HG03521 (cell line): ENCODE results near the gene HJURP.
"Not testable (repeated sequence)": the region's sequence is repeated elsewhere in the genome, so short reads cannot be mapped to it uniquely, and the experiment has no call there.

ENCODE experiments used
- ATAC-seq: cut with Tn5 transposase; IDR thresholded peaks from one replicate; pipeline ENCODE4 v1.9.1; 2021; ENCODE audit warnings: mild to moderate bottlenecking, moderate library complexity; ENCODE audit not compliant: unreplicated experiment

HJURP gene, protein sequence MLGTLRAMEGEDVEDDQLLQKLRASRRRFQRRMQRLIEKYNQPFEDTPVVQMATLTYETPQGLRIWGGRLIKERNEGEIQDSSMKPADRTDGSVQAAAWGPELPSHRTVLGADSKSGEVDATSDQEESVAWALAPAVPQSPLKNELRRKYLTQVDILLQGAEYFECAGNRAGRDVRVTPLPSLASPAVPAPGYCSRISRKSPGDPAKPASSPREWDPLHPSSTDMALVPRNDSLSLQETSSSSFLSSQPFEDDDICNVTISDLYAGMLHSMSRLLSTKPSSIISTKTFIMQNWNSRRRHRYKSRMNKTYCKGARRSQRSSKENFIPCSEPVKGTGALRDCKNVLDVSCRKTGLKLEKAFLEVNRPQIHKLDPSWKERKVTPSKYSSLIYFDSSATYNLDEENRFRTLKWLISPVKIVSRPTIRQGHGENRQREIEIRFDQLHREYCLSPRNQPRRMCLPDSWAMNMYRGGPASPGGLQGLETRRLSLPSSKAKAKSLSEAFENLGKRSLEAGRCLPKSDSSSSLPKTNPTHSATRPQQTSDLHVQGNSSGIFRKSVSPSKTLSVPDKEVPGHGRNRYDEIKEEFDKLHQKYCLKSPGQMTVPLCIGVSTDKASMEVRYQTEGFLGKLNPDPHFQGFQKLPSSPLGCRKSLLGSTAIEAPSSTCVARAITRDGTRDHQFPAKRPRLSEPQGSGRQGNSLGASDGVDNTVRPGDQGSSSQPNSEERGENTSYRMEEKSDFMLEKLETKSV

GRCh38 chr2:233854241-233854981 lies at the start of gene HJURP:
Gene HJURP, minus strand, starts transcription at chr2:233854535. Its CDS starts 35 bp downstream, at chr2:233854500.
- ATAC-seq, result peak; percentile 97

DNA sequence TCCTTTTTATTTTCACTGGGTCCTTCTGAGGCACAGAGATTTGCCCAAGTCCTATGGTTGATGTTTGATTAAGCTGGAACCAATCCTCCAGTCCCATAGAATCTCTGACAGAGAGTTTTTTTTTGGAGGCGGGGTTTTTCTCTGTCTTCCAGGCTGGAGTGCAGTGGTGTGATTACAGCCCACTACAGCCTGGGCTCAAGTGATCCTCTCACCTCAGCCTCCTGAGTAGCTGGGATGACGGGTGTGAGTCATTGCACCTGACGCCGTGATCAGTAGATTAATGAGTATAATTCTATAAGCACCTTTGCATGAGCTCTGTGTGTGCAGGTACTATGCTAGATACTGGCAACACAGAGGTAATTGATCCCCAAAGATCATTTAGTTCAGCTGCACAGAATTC lies 47.5 kb upstream of the HJURP start:
- ATAC-seq, result no peak

- ATAC-seq, result no peak
Measured at GRCh38 chr2:233901367-233901766, 47.0 kb upstream of the HJURP start.

GRCh38 chr2:233896253-233896652 lies 41.9 kb upstream of the HJURP start:
- not testable (repeated sequence) for ATAC-seq

DNA sequence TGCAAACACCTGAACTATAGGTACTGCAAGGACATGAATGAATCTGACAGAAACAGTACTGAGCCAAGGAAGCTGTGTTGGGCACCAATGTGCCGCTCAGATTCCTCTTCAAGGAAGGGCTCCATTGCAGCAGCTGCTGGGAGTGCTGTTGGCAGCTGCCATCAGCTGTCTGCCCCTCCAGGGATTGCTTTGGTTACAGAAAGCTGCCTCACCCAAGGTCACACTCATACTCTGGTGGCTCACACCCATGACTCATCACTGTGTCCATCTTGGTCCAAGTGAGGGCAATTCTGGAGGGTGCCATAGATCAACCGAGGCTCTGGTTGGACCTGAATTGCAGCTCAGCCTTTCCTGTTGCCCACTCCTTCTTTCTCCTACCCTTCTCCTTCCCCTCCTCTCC lies 38.5 kb upstream of the HJURP start:
- ATAC-seq, result no peak

- ATAC-seq, result no peak
Measured at GRCh38 chr2:233882353-233882752, 28.0 kb upstream of the HJURP start.

DNA sequence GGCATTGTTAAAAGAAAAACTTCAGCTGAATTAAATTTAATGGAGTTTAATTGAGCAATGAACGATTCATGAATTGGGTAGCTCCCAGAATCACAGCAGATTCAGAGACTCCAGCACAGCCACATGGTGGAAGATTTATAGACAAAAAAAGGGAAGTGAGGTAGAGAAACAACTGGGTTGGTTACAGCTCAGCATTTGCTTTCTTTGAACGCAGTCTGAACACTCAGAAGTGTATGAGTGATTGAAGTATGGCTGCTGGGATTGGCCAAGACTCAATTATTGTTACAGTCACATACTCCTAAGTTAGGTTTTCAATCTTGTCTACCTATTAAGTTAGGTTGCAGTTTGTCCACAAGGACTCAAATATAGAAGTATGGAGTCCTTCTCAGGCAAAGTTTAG lies 17.8 kb upstream of the HJURP start:
- not testable (repeated sequence) for ATAC-seq

DNA sequence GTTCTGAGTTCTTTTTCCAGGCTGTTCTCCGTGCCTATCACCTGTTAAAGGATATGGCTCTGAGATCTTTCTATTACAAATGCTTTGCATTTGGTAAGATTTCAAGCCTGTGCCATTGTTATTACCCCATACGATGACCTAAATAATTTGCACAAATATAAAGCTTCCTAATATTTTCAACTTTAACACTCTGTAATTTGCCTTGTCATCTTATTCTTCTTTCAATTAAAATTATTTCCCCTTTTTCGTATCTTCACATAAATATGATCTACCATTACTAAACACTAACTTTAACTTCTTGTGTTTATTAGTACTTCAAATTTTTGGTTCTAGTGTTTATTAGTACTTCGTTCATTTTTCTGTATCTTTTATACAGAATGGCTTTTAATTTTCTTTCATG lies 17.1 kb upstream of the HJURP start:
- no peak for ATAC-seq

GRCh38 chr2:233867993-233868532 lies 13.7 kb upstream of the HJURP start, which contains the start of gene MSL3B:
Gene MSL3B, minus strand, starts transcription at chr2:233868386.
- ATAC-seq, result no peak

DNA sequence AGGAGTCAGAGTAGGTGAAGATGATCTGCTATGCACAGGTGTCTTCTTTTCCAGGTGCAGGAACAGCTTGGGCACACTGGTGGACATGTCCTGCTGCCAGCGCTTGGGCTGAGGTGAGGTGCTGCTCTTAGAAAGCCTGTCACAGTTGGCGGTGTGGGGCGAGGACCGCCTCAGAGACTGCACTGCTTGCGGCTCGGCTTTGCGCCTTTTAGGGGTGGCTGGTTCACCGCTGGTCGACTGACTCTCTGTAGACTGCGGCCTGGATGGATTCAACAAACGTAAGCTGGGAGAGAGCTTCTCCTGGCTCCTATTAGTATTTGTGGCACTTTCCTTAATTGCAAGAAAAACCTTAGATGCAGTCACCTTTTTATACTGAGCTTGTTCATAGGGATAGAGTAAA lies 12.1 kb upstream of the HJURP start:
- ATAC-seq, result no peak

GRCh38 chr2:233865838-233866237 lies 11.5 kb upstream of the HJURP start:
- no peak for ATAC-seq

- no peak for ATAC-seq
Measured at GRCh38 chr2:233862261-233862768, 8.0 kb upstream of the HJURP start.

DNA sequence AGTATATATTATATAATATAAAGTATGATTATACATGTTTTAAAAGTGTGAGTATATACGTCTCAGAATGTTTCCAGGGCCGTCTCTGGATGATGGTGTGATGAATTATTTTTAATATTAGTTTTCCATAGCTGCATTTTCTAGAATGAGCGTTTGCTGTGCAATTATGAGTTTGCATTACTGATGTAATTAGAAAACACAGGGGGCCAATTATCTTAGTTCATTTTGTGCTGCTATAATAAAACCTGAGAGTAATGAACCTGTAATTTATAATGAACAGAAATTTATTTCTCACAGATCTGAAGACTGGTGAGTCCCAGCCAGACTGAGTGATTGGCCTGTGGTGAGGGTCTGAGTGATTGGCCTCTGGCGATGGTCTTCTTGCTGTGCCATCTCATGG lies 4.0 kb upstream of the HJURP start:
- no peak for ATAC-seq

DNA sequence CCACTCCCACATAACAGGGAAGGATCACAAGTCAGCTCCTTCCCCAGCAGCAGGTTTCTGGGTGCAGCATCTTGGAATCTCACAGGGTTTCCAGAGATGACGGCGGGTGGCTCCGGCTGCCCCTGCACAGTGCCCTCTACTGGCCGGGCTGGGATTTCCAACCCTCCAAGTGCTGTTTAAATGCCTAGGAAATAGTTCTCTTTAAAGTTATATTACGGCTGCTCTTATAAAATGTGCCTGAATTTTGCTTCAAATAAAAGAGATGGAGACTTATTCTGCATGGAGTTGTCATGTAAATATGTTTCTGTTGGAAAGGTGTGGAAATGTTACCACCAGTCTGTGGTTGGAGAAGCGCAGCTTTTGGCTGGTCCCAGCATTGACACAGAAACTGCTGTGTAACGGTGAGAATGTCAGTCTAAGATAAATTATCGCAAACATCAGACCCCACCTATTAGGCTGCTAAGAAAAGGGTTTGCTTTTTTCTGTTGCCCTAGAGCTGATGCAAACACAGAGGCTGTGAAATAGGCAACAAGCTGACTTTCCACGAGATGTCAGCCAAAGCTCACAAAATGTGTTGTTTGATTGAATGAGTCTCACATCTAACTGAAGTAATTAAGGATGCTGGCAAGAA lies 3.3 kb upstream of the HJURP start:
- no peak for ATAC-seq

DNA sequence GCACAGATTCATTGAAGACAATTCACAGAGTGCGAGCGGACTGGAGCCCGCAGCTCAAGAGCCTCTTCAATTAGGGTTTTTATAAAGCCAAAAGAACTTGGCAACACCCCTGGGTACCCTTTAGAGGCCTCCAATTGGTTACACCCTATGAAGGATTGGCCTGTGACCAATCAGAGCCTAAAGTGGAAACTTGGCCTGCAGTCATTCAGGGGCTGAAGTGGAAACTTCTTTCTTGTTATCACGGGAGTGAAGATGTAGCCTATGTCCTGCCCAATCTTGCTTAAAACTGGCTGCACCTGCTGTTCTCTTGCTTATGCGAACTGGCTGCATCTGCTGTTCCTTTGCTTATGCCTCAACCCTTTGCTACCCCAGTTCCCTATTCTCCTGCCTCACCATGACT lies 1.8 kb upstream of the HJURP start:
- ATAC-seq, result no peak

- ATAC-seq, result no peak
Measured at GRCh38 chr2:233855345-233855744, 1.0 kb upstream of the HJURP start.

DNA sequence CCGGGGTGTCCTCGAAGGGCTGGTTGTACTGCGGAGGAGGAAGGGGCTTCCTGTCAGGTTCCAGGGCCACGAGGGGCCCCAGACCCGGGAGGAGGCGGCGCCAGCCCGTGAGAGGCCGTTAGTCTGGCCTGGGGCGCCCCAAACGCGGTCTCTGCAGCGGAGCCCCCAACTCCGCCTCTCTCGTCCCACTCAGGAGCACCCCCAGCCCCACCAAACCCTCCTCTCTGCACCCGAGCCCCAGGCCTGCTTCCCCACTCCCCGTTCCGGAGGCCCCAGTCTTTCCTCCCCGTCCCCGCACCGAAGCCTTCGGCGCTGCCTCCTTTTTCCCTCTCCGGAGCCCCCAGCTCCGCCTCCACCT lies 473 bp downstream of the HJURP start:
- peak; percentile 2 for ATAC-seq

GRCh38 chr2:233853353-233853752 lies 982 bp downstream of the HJURP start:
- no peak for ATAC-seq

GRCh38 chr2:233852056-233852455 lies 2.3 kb downstream of the HJURP start:
- ATAC-seq, result no peak

DNA sequence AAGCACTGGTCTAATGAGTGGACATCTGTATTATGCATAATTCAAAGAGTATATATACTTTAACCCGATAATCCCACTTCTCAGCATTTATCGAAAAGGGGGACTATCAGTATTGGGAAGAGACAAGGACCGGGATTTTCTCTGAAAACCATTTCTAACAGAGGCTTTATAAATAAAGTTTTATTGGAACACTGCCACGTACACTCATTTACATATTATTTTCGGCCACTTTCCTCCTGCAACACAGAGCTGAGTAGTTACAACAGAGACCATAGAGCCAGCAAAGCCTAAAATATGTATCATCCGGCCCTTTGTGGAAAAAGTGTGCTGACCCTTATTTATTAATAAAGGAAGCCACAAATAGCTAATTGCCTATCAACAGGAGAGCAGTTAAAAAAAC lies 3.2 kb downstream of the HJURP start:
- no peak for ATAC-seq

GRCh38 chr2:233850745-233851144 lies 3.6 kb downstream of the HJURP start:
- ATAC-seq, result no peak
